ENCODE data around the gene TACSTD2.
A peak's percentile ranks its signal among the peaks of the same experiment; 100 is the strongest.
"Not testable (repeated sequence)": the region's sequence is repeated elsewhere in the genome, so short reads cannot be mapped to it uniquely, and the experiment has no call there.

Gene TACSTD2

GRCh38 chr1:58568271-58568860 lies 8.7 kb downstream of the TACSTD2 start:
- no peak for DNase-seq

- no peak for DNase-seq
These were observed 10.7 kb downstream of the TACSTD2 start for GRCh38 chr1:58566339-58566738.

DNA sequence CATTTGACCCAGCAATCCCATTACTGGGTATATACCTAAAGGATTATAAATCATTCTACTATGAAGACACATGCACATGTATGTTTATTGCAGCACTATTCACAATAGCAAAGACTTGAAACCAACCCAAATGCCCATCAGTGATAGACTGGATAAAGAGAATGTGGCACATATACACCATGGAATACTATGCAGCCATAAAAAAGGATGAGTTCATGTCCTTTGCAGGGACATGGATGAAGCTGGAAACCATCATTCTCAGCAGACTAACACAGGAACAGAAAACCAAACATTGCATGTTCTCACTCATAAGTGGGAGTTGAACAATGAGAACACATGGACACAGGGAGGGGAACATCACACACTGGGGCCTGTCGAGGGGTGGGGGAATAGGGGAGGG lies 13.3 kb downstream of the TACSTD2 start:
- DNase-seq: not testable (repeated sequence)

DNA sequence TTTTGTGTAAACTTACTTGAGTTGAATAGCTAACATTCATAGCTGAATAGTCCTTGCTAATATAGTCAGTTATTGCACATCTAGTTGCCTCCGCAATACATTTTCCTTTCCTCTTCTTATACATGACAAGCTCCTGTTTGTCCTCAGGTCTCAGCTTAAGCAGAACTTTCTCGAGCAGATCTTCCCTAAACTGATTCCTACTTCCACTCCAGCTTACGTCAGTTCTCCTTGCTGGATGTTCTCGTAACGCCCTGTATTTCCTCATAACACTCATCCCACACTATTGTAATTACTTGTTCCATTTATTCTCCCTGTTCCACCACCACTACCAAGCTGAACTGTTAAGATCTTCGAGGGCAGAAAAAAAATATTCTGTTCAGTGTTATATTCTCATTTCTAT lies 15.4 kb downstream of the TACSTD2 start:
- DNase-seq: no peak

GRCh38 chr1:58555393-58555792 lies 21.7 kb downstream of the TACSTD2 start:
- no peak for DNase-seq

- no peak for DNase-seq
These were observed 25.6 kb downstream of the TACSTD2 start for GRCh38 chr1:58551186-58552140.

DNA sequence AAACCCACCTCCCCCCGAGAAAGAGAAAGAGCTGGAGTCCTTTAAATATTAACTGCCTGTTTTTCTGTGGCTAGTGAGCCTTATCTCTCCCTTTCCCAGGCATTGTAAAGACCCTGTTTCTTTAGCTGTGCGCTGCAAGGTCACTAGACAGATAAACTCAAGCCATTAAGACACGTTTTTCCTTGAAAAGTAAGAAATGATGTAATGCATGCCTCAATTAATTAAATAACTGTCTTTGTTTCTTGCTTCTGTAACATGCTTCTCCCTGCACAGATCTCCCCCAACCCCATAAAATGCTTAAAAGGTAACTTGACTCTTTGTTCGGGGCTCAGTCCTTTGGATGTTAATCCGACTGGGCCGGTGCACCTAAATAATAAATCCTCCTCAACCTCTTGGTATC lies 27.8 kb downstream of the TACSTD2 start:
- DNase-seq: not testable (repeated sequence)

DNA sequence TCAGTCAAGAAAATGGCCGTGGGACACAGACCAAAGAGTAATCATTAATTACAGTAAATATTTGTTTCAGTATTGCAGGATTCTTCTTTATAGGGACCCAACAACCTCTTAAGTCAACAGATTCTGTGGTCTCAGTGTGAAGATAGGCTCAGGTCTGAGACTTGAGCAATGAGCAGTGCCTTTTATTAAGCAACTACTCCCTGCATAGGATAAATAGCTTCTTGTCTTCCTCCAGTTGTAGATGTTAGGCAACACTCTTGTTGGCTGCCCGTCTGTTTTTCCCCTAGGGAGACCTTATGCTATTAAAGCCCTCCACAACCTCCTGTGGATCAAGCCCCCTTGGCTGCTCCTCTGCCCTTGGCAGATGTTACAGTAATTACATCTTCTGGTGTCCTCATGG lies 28.7 kb downstream of the TACSTD2 start:
- no peak for DNase-seq

- peak; percentile 62 to 98 (median 90) for DNase-seq
These were observed 30.3 kb downstream of the TACSTD2 start, which contains the start of gene OMA1 for GRCh38 chr1:58546520-58547308. Gene OMA1, minus strand, starts transcription at chr1:58546726. Its CDS starts 7,432 bp downstream, at chr1:58539294.

DNA sequence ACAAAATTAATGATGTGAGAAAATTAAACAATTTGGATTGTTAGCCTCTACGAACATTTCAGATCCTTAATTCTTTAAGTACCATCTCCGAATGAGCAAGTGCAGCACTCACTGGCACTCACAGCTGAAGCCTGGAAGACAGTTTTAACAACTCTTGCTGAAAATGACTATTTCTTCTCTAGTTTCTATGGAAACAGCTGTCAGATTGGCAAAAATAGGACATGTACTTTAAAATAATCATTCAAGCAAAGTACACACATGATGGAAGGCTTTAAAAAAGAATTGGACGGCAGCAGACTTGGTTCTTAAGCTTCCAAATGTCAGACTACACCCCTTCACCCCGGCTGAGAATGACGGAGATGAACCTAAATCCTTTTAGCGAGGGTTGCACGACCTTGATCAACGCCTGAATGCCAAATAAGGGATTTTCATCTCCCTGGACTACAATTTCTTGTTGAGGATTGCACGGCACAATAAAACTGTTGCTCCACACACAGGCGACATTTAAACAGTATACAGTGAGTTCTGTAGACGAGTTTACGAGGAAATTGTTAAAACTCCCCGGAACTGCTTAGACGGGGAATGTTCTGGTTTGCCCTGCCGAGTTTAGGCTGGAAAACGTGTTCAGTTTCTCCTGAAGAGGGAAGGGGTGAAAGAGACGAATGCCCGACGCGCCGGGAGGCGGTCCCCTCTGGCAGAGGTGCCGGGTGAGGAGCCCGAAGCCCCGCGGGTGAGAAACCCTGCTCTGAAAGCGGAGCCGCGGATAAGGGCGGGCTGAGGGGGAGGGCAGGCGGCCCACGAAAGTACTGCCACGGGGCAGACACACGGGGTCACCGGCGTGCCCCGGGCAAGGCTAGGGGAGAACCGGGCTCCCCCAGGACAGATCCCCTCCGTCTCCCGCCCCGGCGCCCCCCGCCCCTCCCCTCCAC lies 31.2 kb downstream of the TACSTD2 start:
- peak in 54 of 56 donors; percentile 26 to 86 (median 72) for DNase-seq

DNA sequence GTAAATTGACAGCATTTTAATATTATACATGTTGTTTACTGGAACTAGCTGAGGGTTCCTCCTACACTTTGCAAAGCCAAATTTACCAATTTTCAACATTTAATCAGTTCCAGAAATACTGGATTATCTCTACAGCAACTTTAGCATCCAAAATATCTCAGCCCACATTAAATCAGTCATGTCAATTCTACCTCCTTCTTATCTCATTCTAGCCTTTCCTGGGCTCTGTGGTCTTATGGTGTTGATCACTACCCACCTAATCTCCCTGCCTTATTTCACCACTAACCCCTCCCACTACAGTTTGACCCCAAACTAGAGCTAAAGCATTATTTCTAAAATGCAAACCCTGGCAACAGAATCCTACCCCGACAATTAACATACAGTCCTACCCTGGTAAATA lies 33.8 kb downstream of the TACSTD2 start:
- DNase-seq: no peak

GRCh38 chr1:58539553-58539952 lies 37.5 kb downstream of the TACSTD2 start:
- DNase-seq: no peak

GRCh38 chr1:58538821-58539220 lies 38.2 kb downstream of the TACSTD2 start:
- DNase-seq: no peak

DNA sequence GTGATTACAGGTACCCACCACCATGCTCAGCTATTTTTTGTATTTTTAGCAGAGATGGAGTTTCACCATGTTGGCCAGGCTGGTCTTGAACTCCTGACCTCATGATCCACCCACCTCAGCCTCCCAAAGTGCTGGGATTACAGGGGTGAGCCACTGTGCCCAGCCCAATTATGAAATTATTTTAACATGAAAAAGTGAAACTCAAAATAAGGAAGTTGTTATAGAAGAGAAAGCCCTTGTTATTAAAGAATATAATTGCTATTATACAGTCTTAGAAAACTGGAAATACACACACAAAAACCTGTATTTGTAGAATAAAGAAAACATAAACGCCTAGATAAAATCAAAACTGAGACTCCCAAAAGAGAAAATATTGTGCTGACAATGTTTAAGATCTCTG lies 45.2 kb downstream of the TACSTD2 start:
- not testable (repeated sequence) for DNase-seq

DNA sequence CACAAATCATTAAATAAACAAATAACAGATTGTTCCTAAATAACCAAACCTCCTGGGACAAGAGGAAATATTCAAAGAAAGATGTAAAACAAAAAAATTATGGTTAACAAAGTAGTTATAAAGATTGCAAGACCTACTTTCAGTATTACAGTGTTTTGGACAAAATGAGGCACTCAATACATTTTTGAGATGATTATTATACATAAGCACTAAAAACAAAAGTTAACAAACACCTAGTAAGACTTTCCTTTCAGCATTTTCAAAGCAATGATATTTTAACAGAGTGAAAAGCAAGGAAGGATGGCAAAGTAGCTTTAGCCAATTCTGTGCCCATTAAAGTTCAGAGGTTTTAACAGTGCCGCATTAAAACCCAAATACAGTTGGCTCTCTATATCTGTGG lies 47.8 kb downstream of the TACSTD2 start:
- DNase-seq: no peak

DNA sequence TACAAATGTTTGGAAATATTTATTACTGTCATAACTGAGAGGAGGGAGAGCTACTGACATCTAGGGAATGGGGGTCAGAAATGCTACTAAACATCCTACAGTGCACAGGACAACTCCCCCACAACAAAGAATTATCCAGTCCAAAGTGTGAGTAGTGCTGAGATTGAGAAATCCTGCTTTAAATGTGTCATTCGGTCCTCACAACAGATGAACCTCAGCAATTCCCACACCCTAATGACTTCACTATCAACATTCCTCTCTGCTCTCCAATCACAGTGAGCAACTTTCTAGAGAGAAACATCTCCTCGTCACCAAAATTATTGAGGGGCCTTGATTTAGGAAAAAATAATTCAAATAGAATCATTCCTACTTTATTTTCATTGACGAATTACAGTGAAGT lies 48.5 kb downstream of the TACSTD2 start:
- no peak for DNase-seq

Measured in amygdala (tissue), 56 donors.